ENCODE measurements around the gene MCAT. TPM values are rescaled to one million over a fixed set of nuclear protein-coding genes. Genes with fewer than 3 reads are reported as not detected.
A peak's percentile ranks its signal among the peaks of the same experiment; 100 is the strongest.
"Not testable (repeated sequence)": the region's sequence is repeated elsewhere in the genome, so short reads cannot be mapped to it uniquely, and the experiment has no call there.

MCAT gene
- total RNA-seq, 4 donors from 2014 or later = 17.1 to 26.7 (median 22.1) TPM

- no peaks in the 10 kb centered on the region for H3K9me3 ChIP-seq
- intact Hi-C loops (cut with DNase I) = no loop called here
- peak within 1 kb of the TSS; percentile 93 to 98 (median 95) for H3K27ac ChIP-seq
- H3K4me3 ChIP-seq = peak within 1 kb of the TSS; percentile 71 to 97 (median 84)
- peaks cover 0 to 17% (median 0%) of the 10 kb centered on the region in 3 donors for H3K36me3 ChIP-seq
- H3K27me3 ChIP-seq = no peaks in the 10 kb centered on the region
- no peak for TF ChIP-seq CTCF (IDR thresholded peaks at IDR 0.05)
- peak in 2 of 4 donors; percentile 30 to 82 for TF ChIP-seq POLR2A (IDR thresholded peaks at IDR 0.05)
- H3K4me1 ChIP-seq = peaks cover 28 to 86% (median 44%) of the 10 kb centered on the region in 3 donors
- 0% methylated on average over 1 of the region's 75 CpGs; no CpG with 5 or more reads in 1 of the 2 donors for WGBS, 2 donors
- DNase-seq = no peak
Observed at GRCh38 chr22:43151251-43152002, 8.2 kb upstream of the MCAT start, which contains the start of gene TSPO. TSPO (plus strand) TSS chr22:43151559; CDS start chr22:43159239, 7,680 bp downstream.

- intact Hi-C loops (cut with DNase I) = no loop called here
- Histone ChIP-seq H3K27ac (peak overlapping the region; percentile 93 to 98 (median 95)), H3K36me3 (peaks cover 0 to 11% (median 0%) of the 10 kb centered on the region in 3 donors), H3K9me3 (no peaks in the 10 kb centered on the region), H3K4me3 (peak overlapping the region; percentile 71 to 97 (median 84)), H3K27me3 (no peaks in the 10 kb centered on the region), H3K4me1 (peaks cover 28 to 86% (median 37%) of the 10 kb centered on the region in 3 donors)
- no peak for DNase-seq
- TF ChIP-seq POLR2A (IDR thresholded peaks at IDR 0.05) = no peak
- TF ChIP-seq CTCF (IDR thresholded peaks at IDR 0.05) = no peak
- 11 to 69% methylated on average over 1 to 10 of the region's 15 CpGs for WGBS, 2 donors
Observed at GRCh38 chr22:43150731-43151206, 7.6 kb upstream of the MCAT start.

GRCh38 chr22:43148581-43148980 lies 5.4 kb upstream of the MCAT start:
- WGBS, 2 donors = 0 to 40% methylated on average over 1 of the region's 6 CpGs
- Histone ChIP-seq H3K27me3 (no peaks in the 10 kb centered on the region), H3K27ac (peak overlapping the region; percentile 58 to 78 (median 70)), H3K4me1 (peaks cover 18 to 86% (median 32%) of the 10 kb centered on the region in 3 donors), H3K36me3 (no peaks in the 10 kb centered on the region), H3K4me3 (no peak overlapping the region), H3K9me3 (no peaks in the 10 kb centered on the region)
- intact Hi-C loops (cut with DNase I) = no loop called here
- no peak for DNase-seq
- no peak for TF ChIP-seq POLR2A (IDR thresholded peaks at IDR 0.05)
- TF ChIP-seq CTCF (IDR thresholded peaks at IDR 0.05) = no peak

GRCh38 chr22:43147821-43148220 lies 4.6 kb upstream of the MCAT start:
- intact Hi-C loops (cut with DNase I) = no loop called here
- no peak for TF ChIP-seq POLR2A (IDR thresholded peaks at IDR 0.05)
- TF ChIP-seq CTCF (IDR thresholded peaks at IDR 0.05) = no peak
- Histone ChIP-seq H3K36me3 (no peaks in the 10 kb centered on the region), H3K27me3 (no peaks in the 10 kb centered on the region), H3K4me3 (no peak overlapping the region), H3K27ac (peak overlapping the region in 2 of 4 donors; percentile 75 to 78), H3K9me3 (no peaks in the 10 kb centered on the region), H3K4me1 (peaks cover 16 to 85% (median 32%) of the 10 kb centered on the region in 3 donors)
- WGBS, 2 donors = 57 to 69% methylated on average over 8 of the region's 8 CpGs
- no peak for DNase-seq

GRCh38 chr22:43146332-43146731 lies 3.1 kb upstream of the MCAT start:
- DNase-seq; intact Hi-C loops (cut with DNase I); H3K27me3 ChIP-seq; H3K36me3 ChIP-seq; H3K4me3 ChIP-seq; H3K9me3 ChIP-seq: not testable (repeated sequence)
- H3K4me1 ChIP-seq = peaks cover 28 to 86% (median 34%) of the 10 kb centered on the region in 3 donors
- peak overlapping the region in 1 of 4 donors; percentile 6 for H3K27ac ChIP-seq
- WGBS, 2 donors = 78 to 83% methylated on average over 15 of the region's 15 CpGs

- H3K4me1 ChIP-seq = peaks cover 23 to 83% (median 27%) of the 10 kb centered on the region in 3 donors
- H3K9me3 ChIP-seq; intact Hi-C loops (cut with DNase I); DNase-seq; H3K4me3 ChIP-seq; H3K27me3 ChIP-seq: not testable (repeated sequence)
- H3K36me3 ChIP-seq = peaks cover 0 to 12% (median 6%) of the 10 kb centered on the region in 3 donors
- peak overlapping the region in 3 of 4 donors; percentile 70 to 87 (median 75) for H3K27ac ChIP-seq
- WGBS, 2 donors = 77 to 85% methylated on average over 8 of the region's 8 CpGs
Observed at GRCh38 chr22:43145371-43145770, 2.2 kb upstream of the MCAT start.
